AG09319 (cell line): ENCODE data around the gene SPTBN2.

ENCODE experiments used
- DNase-seq: peaks from one replicate; pipeline ENCODE4 v3.0.0-alpha.2; 2010; ENCODE audit warnings: low read depth; ENCODE audit errors: extremely low read depth
- CTCF ChIP-seq: IDR thresholded peaks from 2 replicates; pipeline ENCODE4 v1.5.1; 2011; ENCODE audit warnings: low read depth, mild to moderate bottlenecking, inconsistent platforms, low read length, moderate library complexity

SPTBN2 gene

GRCh38 chr11:66636411-66636810 lies 92.6 kb downstream of the SPTBN2 start:
- no peak for DNase-seq
- no peak for TF ChIP-seq CTCF
